Adrenal gland (tissue), 5 donors: ENCODE results near the gene PTH1R.

Experiments
- POLR2A ChIP-seq, 2 donors: fragments of 450-650 bp; IDR thresholded peaks; one replicate each; pipeline ENCODE4 v1.6.1; 2017; ENCODE audit warnings: antibody characterized with exemption in 2 of 2, mild to moderate bottlenecking in 2 of 2, moderate library complexity in 1 of 2
- TF ChIP-seq, protein P1 (sequence below), 6 experiments: fragments of 450-650 bp in 4 of 6; fragments of 200-600 bp in 2 of 6; sonication (generic) in 1 of 6; IDR thresholded peaks; 1 replicate in 5 of 6; 2 replicates in 1 of 6; pipeline versions ENCODE4 v1.5.1 to v1.8.0; 2016 to 2021; ENCODE audit warnings: antibody characterized with exemption in 6 of 6, mild to moderate bottlenecking in 2 of 6, moderate library complexity in 1 of 6
- donor health status: DM: no; HTN: no; CAD: no.

DNA sequence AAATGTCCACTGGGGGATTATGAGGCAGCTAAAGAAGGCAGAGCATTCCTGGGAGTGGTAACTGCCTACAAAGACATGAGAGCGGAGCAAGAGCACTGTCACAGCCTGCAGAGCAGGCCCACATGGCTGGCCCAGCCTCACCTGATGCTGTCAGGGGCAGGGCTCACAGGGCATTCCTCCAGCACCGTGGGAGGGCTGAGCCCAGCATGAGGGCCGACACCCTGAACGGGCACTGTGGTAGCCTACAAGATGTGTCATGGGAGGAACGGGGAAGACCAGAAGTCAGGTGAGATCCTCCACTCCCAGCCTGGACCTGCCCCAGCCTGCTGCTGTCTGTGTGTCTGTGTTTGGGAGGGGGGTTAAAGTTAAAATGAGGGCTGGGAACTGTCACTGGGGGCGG, 68.9 kb downstream of the PTH1R start:
- TF ChIP-seq, protein P1, sequence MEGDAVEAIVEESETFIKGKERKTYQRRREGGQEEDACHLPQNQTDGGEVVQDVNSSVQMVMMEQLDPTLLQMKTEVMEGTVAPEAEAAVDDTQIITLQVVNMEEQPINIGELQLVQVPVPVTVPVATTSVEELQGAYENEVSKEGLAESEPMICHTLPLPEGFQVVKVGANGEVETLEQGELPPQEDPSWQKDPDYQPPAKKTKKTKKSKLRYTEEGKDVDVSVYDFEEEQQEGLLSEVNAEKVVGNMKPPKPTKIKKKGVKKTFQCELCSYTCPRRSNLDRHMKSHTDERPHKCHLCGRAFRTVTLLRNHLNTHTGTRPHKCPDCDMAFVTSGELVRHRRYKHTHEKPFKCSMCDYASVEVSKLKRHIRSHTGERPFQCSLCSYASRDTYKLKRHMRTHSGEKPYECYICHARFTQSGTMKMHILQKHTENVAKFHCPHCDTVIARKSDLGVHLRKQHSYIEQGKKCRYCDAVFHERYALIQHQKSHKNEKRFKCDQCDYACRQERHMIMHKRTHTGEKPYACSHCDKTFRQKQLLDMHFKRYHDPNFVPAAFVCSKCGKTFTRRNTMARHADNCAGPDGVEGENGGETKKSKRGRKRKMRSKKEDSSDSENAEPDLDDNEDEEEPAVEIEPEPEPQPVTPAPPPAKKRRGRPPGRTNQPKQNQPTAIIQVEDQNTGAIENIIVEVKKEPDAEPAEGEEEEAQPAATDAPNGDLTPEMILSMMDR (IDR thresholded peaks at IDR 0.05), result no peak
- TF ChIP-seq POLR2A (IDR thresholded peaks at IDR 0.05), result no peak
